KMS-11 (cell line): ENCODE measurements around the gene SLAMF7.
"Not testable (repeated sequence)": the region's sequence is repeated elsewhere in the genome, so short reads cannot be mapped to it uniquely, and the experiment has no call there.

ENCODE experiments used
- H2AFZ ChIP-seq: fragments of 200-600 bp; sonication (generic); 2 replicates; pipeline ENCODE4 v1.6.1; 2016; ENCODE audit warnings: antibody characterized with exemption, mixed run types, low read depth
- H3K27ac ChIP-seq: fragments of 200-600 bp; sonication (generic); 2 replicates; pipeline ENCODE4 v1.6.1; 2016; ENCODE audit warnings: mild to moderate bottlenecking, mixed run types
- H3K27me3 ChIP-seq: fragments of 200-600 bp; sonication (generic); 2 replicates; pipeline ENCODE4 v1.6.1; 2017; ENCODE audit warnings: mild to moderate bottlenecking, low read depth, mixed run types, moderate library complexity; ENCODE audit not compliant: insufficient read depth
- H3K36me3 ChIP-seq: fragments of 200-600 bp; sonication (generic); 2 replicates; pipeline ENCODE4 v1.6.1; 2017; ENCODE audit warnings: mild to moderate bottlenecking, mixed run types; ENCODE audit not compliant: insufficient read depth
- H3K4me1 ChIP-seq: fragments of 200-600 bp; sonication (generic); 2 replicates; pipeline ENCODE4 v1.6.1; 2016; ENCODE audit warnings: mild to moderate bottlenecking, low read depth, mixed run types; ENCODE audit not compliant: poor library complexity, severe bottlenecking
- H3K4me2 ChIP-seq: fragments of 200-600 bp; sonication (generic); 2 replicates; pipeline ENCODE4 v1.7.0; 2016; ENCODE audit warnings: mild to moderate bottlenecking, mixed run types
- H3K4me3 ChIP-seq: fragments of 200-600 bp; sonication (generic); IDR thresholded peaks from 2 replicates; pipeline ENCODE4 v1.6.1; 2017; ENCODE audit warnings: low read depth, low read length, mixed read lengths; ENCODE audit not compliant: insufficient read depth
- H3K79me2 ChIP-seq: fragments of 200-600 bp; sonication (generic); 2 replicates; pipeline ENCODE4 v1.6.1; 2016; ENCODE audit warnings: low read depth, mixed run types; ENCODE audit not compliant: insufficient read depth
- H3K9ac ChIP-seq: fragments of 200-600 bp; sonication (generic); 2 replicates; pipeline ENCODE4 v1.6.1; 2016; ENCODE audit warnings: mild to moderate bottlenecking, mixed run types
- H4K20me1 ChIP-seq: fragments of 200-600 bp; sonication (generic); 2 replicates; pipeline ENCODE4 v1.6.1; 2016; ENCODE audit warnings: mild to moderate bottlenecking, mixed run types; ENCODE audit not compliant: insufficient read depth
- TF ChIP-seq, protein P1 (sequence below): fragments of 200-600 bp; sonication (generic); conservative IDR thresholded peaks from 2 replicates; pipeline ENCODE4 v1.6.1; 2017; ENCODE audit warnings: low read depth, mild to moderate bottlenecking, antibody characterized with exemption, low read length, moderate library complexity, mixed read lengths

SLAMF7 gene, protein sequence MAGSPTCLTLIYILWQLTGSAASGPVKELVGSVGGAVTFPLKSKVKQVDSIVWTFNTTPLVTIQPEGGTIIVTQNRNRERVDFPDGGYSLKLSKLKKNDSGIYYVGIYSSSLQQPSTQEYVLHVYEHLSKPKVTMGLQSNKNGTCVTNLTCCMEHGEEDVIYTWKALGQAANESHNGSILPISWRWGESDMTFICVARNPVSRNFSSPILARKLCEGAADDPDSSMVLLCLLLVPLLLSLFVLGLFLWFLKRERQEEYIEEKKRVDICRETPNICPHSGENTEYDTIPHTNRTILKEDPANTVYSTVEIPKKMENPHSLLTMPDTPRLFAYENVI

DNA sequence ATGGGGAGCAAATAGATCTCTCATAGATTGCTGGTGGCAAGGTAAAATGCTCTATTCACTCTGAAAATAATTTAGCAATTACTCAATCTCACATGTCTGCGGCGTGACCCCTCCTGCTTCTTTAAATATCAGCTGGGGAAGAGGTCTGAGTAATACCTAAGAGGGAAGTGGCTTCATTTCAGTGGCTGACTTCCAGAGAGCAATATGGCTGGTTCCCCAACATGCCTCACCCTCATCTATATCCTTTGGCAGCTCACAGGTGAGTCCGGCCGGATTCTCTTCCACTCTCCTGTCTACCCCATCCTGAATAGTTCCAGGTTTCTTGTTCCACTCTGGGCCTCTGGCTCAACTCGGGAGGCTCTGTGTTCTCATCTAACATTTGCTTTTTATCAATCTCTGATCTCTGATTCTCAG lies at the start of gene SLAMF7:
Gene SLAMF7, plus strand, starts transcription at position 150 of the 414 bp plus-strand sequence. Its CDS starts 55 bp downstream, at position 205.
- Histone ChIP-seq H3K9ac (no peak within 1 kb of the TSS), H2AFZ (no peak within 1 kb of the TSS), H3K27me3 (no peaks in the 10 kb centered on the region), H3K36me3 (no peaks in the 10 kb centered on the region), H3K27ac (no peak within 1 kb of the TSS), H3K4me3 (no peak within 1 kb of the TSS), H4K20me1 (no peaks in the 10 kb centered on the region), H3K79me2 (no peaks in the 10 kb centered on the region), H3K4me2 (no peak within 1 kb of the TSS), H3K4me1 (peaks cover 3% of the 10 kb centered on the region)
- TF ChIP-seq, protein P1, sequence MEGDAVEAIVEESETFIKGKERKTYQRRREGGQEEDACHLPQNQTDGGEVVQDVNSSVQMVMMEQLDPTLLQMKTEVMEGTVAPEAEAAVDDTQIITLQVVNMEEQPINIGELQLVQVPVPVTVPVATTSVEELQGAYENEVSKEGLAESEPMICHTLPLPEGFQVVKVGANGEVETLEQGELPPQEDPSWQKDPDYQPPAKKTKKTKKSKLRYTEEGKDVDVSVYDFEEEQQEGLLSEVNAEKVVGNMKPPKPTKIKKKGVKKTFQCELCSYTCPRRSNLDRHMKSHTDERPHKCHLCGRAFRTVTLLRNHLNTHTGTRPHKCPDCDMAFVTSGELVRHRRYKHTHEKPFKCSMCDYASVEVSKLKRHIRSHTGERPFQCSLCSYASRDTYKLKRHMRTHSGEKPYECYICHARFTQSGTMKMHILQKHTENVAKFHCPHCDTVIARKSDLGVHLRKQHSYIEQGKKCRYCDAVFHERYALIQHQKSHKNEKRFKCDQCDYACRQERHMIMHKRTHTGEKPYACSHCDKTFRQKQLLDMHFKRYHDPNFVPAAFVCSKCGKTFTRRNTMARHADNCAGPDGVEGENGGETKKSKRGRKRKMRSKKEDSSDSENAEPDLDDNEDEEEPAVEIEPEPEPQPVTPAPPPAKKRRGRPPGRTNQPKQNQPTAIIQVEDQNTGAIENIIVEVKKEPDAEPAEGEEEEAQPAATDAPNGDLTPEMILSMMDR = no peak

DNA sequence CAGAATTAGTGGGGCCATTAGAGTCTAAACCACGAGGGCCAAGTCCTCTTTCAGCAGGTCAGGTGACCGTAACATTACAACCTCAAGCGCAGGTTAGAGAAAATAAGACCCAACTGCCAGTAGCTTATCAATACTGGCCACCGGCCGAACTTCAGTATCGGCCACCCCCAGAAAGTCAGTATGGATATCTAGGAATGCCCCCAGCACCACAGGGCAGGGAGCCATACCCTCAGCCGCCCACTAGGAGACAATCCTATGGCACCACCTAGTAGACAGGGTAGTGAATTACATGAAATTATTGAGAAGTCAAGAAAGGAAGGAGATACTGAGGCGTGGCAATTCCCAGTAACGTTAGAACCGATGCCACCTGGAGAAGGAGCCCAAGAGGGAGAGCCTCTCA lies 46.7 kb upstream of the SLAMF7 start:
- H3K4me2 ChIP-seq, H2AFZ ChIP-seq, H3K9ac ChIP-seq, H3K27me3 ChIP-seq, H4K20me1 ChIP-seq, H3K36me3 ChIP-seq, H3K27ac ChIP-seq, H3K79me2 ChIP-seq, H3K4me3 ChIP-seq: not testable (repeated sequence)
- peaks cover 23% of the 10 kb centered on the region for H3K4me1 ChIP-seq
- TF ChIP-seq, protein P1 = peak; percentile 53; the same call in 1 of the 2 replicates

DNA sequence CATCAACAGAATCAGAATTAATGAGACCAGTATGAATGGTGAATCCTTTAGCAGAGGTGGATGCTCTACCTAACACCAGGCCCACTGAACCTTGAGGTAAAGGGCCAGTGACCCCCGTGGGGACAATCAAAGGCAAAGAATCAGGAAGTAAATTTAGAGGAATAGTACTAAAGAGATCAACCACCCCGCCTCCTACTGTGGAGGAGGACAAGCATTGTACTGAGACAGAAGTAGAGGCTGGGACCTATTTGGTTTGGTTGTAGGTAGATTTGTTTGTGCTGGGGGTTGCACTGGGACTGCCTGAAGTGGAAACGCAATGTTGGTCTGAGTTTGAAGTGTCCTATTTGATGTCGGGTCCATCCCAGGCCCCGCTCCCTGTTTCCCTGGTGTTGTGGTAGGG lies 36.9 kb upstream of the SLAMF7 start:
- Histone ChIP-seq H3K4me3 (no peak overlapping the region), H4K20me1 (no peaks in the 10 kb centered on the region), H3K36me3 (no peaks in the 10 kb centered on the region), H3K9ac (no peak overlapping the region), H3K27me3 (no peaks in the 10 kb centered on the region), H3K27ac (no peak overlapping the region), H3K4me2 (no peak overlapping the region), H3K79me2 (no peaks in the 10 kb centered on the region), H3K4me1 (peaks cover 10% of the 10 kb centered on the region), H2AFZ (no peak overlapping the region)
- TF ChIP-seq, protein P1 = no peak

DNA sequence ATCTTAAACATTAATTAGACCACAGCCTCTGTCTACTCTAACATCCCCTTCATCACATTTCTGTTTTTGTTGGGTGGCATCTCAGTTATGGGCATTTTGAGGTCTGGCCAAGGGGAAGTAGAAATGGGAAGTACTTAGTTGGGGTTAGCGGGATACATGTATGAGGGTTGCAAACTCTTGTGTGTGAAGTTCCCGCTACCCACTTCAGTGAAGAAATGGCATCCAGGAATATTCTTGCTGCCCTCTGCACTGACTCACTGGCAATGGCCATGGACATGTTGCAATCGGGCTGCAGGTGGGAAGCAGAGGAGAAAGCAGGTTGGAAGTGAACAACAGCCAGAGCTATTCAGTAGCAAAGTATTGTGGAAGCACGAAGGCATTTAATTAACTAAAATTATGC lies 34.8 kb upstream of the SLAMF7 start:
- Histone ChIP-seq H4K20me1 (no peaks in the 10 kb centered on the region), H3K27ac (no peak overlapping the region), H2AFZ (no peak overlapping the region), H3K27me3 (no peaks in the 10 kb centered on the region), H3K4me1 (peaks cover 31% of the 10 kb centered on the region), H3K36me3 (no peaks in the 10 kb centered on the region), H3K4me2 (no peak overlapping the region), H3K4me3 (no peak overlapping the region), H3K79me2 (no peaks in the 10 kb centered on the region; the same call in 1 of the 2 replicates), H3K9ac (no peak overlapping the region)
- TF ChIP-seq, protein P1 = no peak

DNA sequence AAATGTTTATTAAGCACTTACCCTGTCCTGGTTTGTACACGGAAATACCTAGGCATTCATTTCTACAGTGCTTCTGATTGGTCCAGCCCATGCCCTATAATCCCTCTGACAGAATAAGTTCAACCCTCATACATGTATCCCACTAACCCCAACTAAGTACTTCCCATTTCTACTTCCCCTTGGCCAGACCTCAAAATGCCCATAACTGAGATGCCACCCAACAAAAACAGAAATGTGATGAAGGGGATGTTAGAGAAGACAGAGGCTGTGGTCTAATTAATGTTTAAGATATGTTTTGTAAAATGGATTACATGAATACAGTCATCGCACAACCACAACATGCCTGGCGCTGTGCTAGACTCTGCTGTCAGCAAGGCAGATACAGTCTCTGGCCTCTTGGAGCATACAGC lies 33.8 kb upstream of the SLAMF7 start:
- not testable (repeated sequence) for H3K27me3 ChIP-seq, H2AFZ ChIP-seq, H3K4me3 ChIP-seq, H3K9ac ChIP-seq, H3K27ac ChIP-seq, H3K79me2 ChIP-seq, H4K20me1 ChIP-seq, H3K4me2 ChIP-seq, H3K36me3 ChIP-seq
- peaks cover 41% of the 10 kb centered on the region for H3K4me1 ChIP-seq
